HG03571 (cell line): ENCODE measurements around the gene COQ9.
A peak's percentile ranks its signal among the peaks of the same experiment; 100 is the strongest.
"Not testable (repeated sequence)": the region's sequence is repeated elsewhere in the genome, so short reads cannot be mapped to it uniquely, and the experiment has no call there.

Experiments
- ATAC-seq: cut with Tn5 transposase; IDR thresholded peaks from one replicate; pipeline ENCODE4 v1.9.1; 2021; ENCODE audit not compliant: unreplicated experiment

COQ9 gene

GRCh38 chr16:57447186-57447962 lies at the start of gene COQ9, which contains the start of gene CIAPIN1:
COQ9 (plus strand) TSS chr16:57447479; CDS start chr16:57447506, 27 bp downstream.
CIAPIN1 (minus strand) TSS chr16:57447385; CDS start chr16:57440928, 6,457 bp downstream.
- ATAC-seq = peak; percentile 97

- ATAC-seq = not testable (repeated sequence)
Observed at GRCh38 chr16:57397493-57397892, 49.8 kb upstream of the COQ9 start.

GRCh38 chr16:57401943-57402640 lies 45.2 kb upstream of the COQ9 start:
- no peak for ATAC-seq

- no peak for ATAC-seq
Observed at GRCh38 chr16:57403965-57404817, 43.1 kb upstream of the COQ9 start, which contains the start of gene CCL17. CCL17 (plus strand) TSS chr16:57404767; CDS start chr16:57413933, 9,166 bp downstream.

- no peak for ATAC-seq
Observed at GRCh38 chr16:57405097-57405496, 42.2 kb upstream of the COQ9 start.

GRCh38 chr16:57406881-57407280 lies 40.4 kb upstream of the COQ9 start:
- ATAC-seq = no peak

- no peak for ATAC-seq
Observed at GRCh38 chr16:57407521-57408353, 39.5 kb upstream of the COQ9 start.

GRCh38 chr16:57409065-57409464 lies 38.2 kb upstream of the COQ9 start:
- ATAC-seq = no peak

GRCh38 chr16:57409870-57410587 lies 37.2 kb upstream of the COQ9 start:
- ATAC-seq = no peak

- ATAC-seq = no peak
Observed at GRCh38 chr16:57411362-57411976, 35.8 kb upstream of the COQ9 start.

GRCh38 chr16:57412584-57412983 lies 34.7 kb upstream of the COQ9 start:
- ATAC-seq = no peak

GRCh38 chr16:57413301-57413730 lies 34.0 kb upstream of the COQ9 start:
- peak; percentile 61 for ATAC-seq

- no peak for ATAC-seq
Observed at GRCh38 chr16:57413733-57414132, 33.5 kb upstream of the COQ9 start.

GRCh38 chr16:57416084-57416483 lies 31.2 kb upstream of the COQ9 start:
- ATAC-seq = no peak

- no peak for ATAC-seq
Observed at GRCh38 chr16:57419506-57419905, 27.8 kb upstream of the COQ9 start.

- ATAC-seq = no peak
Observed at GRCh38 chr16:57422026-57422944, 25.0 kb upstream of the COQ9 start.

GRCh38 chr16:57423152-57423551 lies 24.1 kb upstream of the COQ9 start:
- no peak for ATAC-seq

- no peak for ATAC-seq
Observed at GRCh38 chr16:57424583-57424982, 22.7 kb upstream of the COQ9 start.
